ENCODE data around the gene SLIT3. TPM values are rescaled to one million over a fixed set of nuclear protein-coding genes. Genes with fewer than 3 reads are reported as not detected.

The SLIT3 gene
- total RNA-seq, 1 experiment from 2014 or later: 0.10 TPM

DNA sequence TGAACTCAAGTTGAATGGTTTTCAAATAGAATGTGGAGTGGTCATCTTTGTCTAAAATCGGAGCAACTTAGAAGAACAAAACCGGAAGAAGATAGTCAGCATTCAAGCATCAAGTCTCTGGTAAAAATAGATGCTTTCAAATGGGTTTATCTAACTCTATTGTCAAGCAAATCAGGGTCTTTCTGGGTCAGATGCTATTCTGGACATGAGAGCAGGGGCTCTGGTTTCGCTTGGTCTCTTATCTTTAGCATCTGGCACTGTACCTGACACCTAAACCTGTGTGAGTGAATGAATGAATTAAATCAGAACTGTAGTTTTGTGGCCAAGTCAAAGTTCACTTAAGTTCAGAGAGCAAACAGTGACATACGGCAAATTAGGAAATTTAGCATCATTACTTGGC, 173.5 kb downstream of the SLIT3 start:
- no TSS peak for BruUV-seq (replicated peaks)
- ChIA-PET CTCF (no interaction called here), POLR2A (no interaction called here), RAD21 (ENCODE audit: low non-redundant PET in 1 of 2, low total read pairs in 2 of 2, uncharacterized antibody in 2 of 2, unreplicated experiment in 2 of 2) (no interaction called here)
- ATAC-seq: no peak
- no peak for TF ChIP-seq POLR2A (IDR thresholded peaks at IDR 0.05; ENCODE audit: borderline replicate concordance, extremely low read depth, insufficient read depth, insufficient read length)
- TF ChIP-seq RAD21 (IDR thresholded peaks at IDR 0.05; ENCODE audit: low read depth): no peak
- no peak for TF ChIP-seq SP1 (IDR thresholded peaks at IDR 0.05; ENCODE audit: low read depth)
- no peak for TF ChIP-seq SIN3A (IDR thresholded peaks at IDR 0.05; ENCODE audit: low read depth)
- TF ChIP-seq, protein P1, sequence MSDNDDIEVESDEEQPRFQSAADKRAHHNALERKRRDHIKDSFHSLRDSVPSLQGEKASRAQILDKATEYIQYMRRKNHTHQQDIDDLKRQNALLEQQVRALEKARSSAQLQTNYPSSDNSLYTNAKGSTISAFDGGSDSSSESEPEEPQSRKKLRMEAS (IDR thresholded peaks at IDR 0.05): no peak
- no peak for TF ChIP-seq POLR2AphosphoS5 (IDR thresholded peaks at IDR 0.05; ENCODE audit: low read depth, low read length)
- no peak for TF ChIP-seq FOSL1 (IDR thresholded peaks at IDR 0.05; ENCODE audit: low read depth)
- no peak for TF ChIP-seq ELF1 (IDR thresholded peaks at IDR 0.05; ENCODE audit: borderline replicate concordance, low read depth)
- TF ChIP-seq CTCF (IDR thresholded peaks at IDR 0.05 in 2 of 3, conservative IDR thresholded peaks at IDR 0.05 in 1 of 3; ENCODE audit: borderline replicate concordance in 1 of 3, insufficient read depth in 1 of 3, low read depth in 2 of 3, low read length in 2 of 3): no peak
- TF ChIP-seq, protein P2, sequence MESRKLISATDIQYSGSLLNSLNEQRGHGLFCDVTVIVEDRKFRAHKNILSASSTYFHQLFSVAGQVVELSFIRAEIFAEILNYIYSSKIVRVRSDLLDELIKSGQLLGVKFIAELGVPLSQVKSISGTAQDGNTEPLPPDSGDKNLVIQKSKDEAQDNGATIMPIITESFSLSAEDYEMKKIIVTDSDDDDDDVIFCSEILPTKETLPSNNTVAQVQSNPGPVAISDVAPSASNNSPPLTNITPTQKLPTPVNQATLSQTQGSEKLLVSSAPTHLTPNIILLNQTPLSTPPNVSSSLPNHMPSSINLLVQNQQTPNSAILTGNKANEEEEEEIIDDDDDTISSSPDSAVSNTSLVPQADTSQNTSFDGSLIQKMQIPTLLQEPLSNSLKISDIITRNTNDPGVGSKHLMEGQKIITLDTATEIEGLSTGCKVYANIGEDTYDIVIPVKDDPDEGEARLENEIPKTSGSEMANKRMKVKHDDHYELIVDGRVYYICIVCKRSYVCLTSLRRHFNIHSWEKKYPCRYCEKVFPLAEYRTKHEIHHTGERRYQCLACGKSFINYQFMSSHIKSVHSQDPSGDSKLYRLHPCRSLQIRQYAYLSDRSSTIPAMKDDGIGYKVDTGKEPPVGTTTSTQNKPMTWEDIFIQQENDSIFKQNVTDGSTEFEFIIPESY (IDR thresholded peaks at IDR 0.05; ENCODE audit: extremely low read depth, insufficient replicate concordance, low read length): no peak
- TF ChIP-seq, protein P3, sequence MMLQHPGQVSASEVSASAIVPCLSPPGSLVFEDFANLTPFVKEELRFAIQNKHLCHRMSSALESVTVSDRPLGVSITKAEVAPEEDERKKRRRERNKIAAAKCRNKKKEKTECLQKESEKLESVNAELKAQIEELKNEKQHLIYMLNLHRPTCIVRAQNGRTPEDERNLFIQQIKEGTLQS (IDR thresholded peaks at IDR 0.05): no peak
- no peak for TF ChIP-seq EZH2phosphoT487 (IDR thresholded peaks at IDR 0.05; ENCODE audit: borderline replicate concordance)
- TF ChIP-seq EZH2 (IDR thresholded peaks at IDR 0.05): no peak
- TF ChIP-seq SRF (IDR thresholded peaks at IDR 0.05; ENCODE audit: low read depth): no peak
- peaks cover 24% of the 10 kb centered on the region; the same call in 1 of the 2 replicates for H3K27me3 ChIP-seq (ENCODE audit: insufficient read depth, low read length)
- H4K20me1 ChIP-seq (ENCODE audit: insufficient read depth): no peaks in the 10 kb centered on the region
- no peak overlapping the region for H2AFZ ChIP-seq (ENCODE audit: low read depth, low read length, poor library complexity, severe bottlenecking)
- no peaks in the 10 kb centered on the region for H3K36me3 ChIP-seq (ENCODE audit: control insufficient read depth in 1 of 2, insufficient read depth in 2 of 2, low read length in 2 of 2)
- no peak overlapping the region for H3K9ac ChIP-seq (ENCODE audit: low read length)
- intact Hi-C loops (cut with micrococcal nuclease): no loop called here
- DNase-seq (ENCODE audit: low read depth, low spot score): no peak
- H3K4me1 ChIP-seq (ENCODE audit: control insufficient read depth in 1 of 2, insufficient read depth in 2 of 2, low read length in 2 of 2): no peaks in the 10 kb centered on the region
- H3K4me3 ChIP-seq (replicated peaks in 1 of 2; ENCODE audit: low read depth in 1 of 2, low read length in 2 of 2): no peak overlapping the region
- H3K9me3 ChIP-seq (ENCODE audit: control insufficient read depth in 1 of 2, insufficient read depth in 1 of 2, low read depth in 1 of 2, low read length in 2 of 2): no peaks in the 10 kb centered on the region
- H3K4me2 ChIP-seq (ENCODE audit: low read length): no peak overlapping the region
- no peaks in the 10 kb centered on the region for H3K79me2 ChIP-seq (ENCODE audit: insufficient read depth, low read length)
- H3K9me2 ChIP-seq (ENCODE audit: insufficient read depth): no peaks in the 10 kb centered on the region
- H3K27ac ChIP-seq (ENCODE audit: low read depth, low read length): no peak overlapping the region

All from HCT116 (cell line).